Measurements from ENCODE around the gene ANTXR1. TPM values are rescaled to one million over a fixed set of nuclear protein-coding genes. Genes with fewer than 3 reads are reported as not detected.

ANTXR1 gene
- total and polyA plus RNA-seq, 2 of the 8 experiments (the other 6 are each of a cell fraction or from before 2014, with no cell fraction given): 15.8 to 44.3 TPM

GRCh38 chr2:69109255-69109654, 96.3 kb downstream of the ANTXR1 start:
- no peak overlapping the region for H4K8ac ChIP-seq (ENCODE audit: extremely low read depth, insufficient read depth, low read length)
- H3K9me3 ChIP-seq (ENCODE audit: insufficient read depth in 2 of 2, low read depth in 1 of 2, low read length in 1 of 2): no peaks in the 10 kb centered on the region
- no peak overlapping the region for H2BK20ac ChIP-seq (ENCODE audit: low read length)
- H4K91ac ChIP-seq (replicated peaks; ENCODE audit: insufficient read length, low read length): no peak overlapping the region
- H3K4me1 ChIP-seq (replicated peaks in 1 of 4; ENCODE audit: control insufficient read depth in 3 of 4, insufficient read depth in 4 of 4, low read length in 3 of 4): peaks cover 0 to 3% (median under 1%) of the 10 kb centered on the region in 4 experiments; a peak in 3 of 7 replicates
- H3K23me2 ChIP-seq (ENCODE audit: low read depth, low read length): no peaks in the 10 kb centered on the region
- no peak overlapping the region for H2AK5ac ChIP-seq (ENCODE audit: low read depth, low read length)
- no peak overlapping the region for H3K4ac ChIP-seq (replicated peaks; ENCODE audit: insufficient read length, low read depth, low read length)
- CTCF ChIA-PET (ENCODE audit: partially characterized antibody): no interaction called here
- no peak overlapping the region for H4K5ac ChIP-seq (ENCODE audit: insufficient read length, low read depth, low read length)
- H2BK5ac ChIP-seq (ENCODE audit: low read depth, low read length): no peak overlapping the region
- H3K23ac ChIP-seq (ENCODE audit: insufficient read length): no peak overlapping the region
- TF ChIP-seq POLR2A (IDR thresholded peaks at IDR 0.05; ENCODE audit: control extremely low read depth in 1 of 2, low read depth in 2 of 2, low read length in 2 of 2) (no peak), POU5F1 (IDR thresholded peaks at IDR 0.05; ENCODE audit: low read depth, low read length) (no peak)
- no peaks in the 10 kb centered on the region for H3K27me3 ChIP-seq (replicated peaks in 1 of 4; ENCODE audit: control insufficient read depth in 3 of 4, extremely low read depth in 1 of 4, insufficient read depth in 3 of 4, low read length in 3 of 4)
- H3K9ac ChIP-seq (replicated peaks in 1 of 4; ENCODE audit: extremely low read depth in 1 of 4, low read depth in 3 of 4, low read length in 3 of 4): no peak overlapping the region
- no peaks in the 10 kb centered on the region for H4K20me1 ChIP-seq (replicated peaks in 1 of 2; ENCODE audit: control insufficient read depth in 1 of 2, insufficient read depth in 2 of 2, low read length in 2 of 2)
- no peak overlapping the region for H2BK120ac ChIP-seq (replicated peaks; ENCODE audit: low read depth, low read length)
- no peak overlapping the region for H3K18ac ChIP-seq (ENCODE audit: extremely low read depth, low read length)
- H3K27ac ChIP-seq (ENCODE audit: low read depth, low read length): no peak overlapping the region
- no peaks in the 10 kb centered on the region for H3K79me1 ChIP-seq (ENCODE audit: low read depth, low read length)
- H3K79me2 ChIP-seq (ENCODE audit: control insufficient read depth in 1 of 2, insufficient read depth in 2 of 2, low read length in 2 of 2): no peaks in the 10 kb centered on the region
- H3K14ac ChIP-seq (ENCODE audit: insufficient read length): no peak overlapping the region
- no peak overlapping the region for H2BK15ac ChIP-seq (ENCODE audit: low read length)
- WGBS, 2 experiments (ENCODE audit: extremely low coverage in 1 of 2, insufficient coverage in 1 of 2, insufficient read length in 1 of 2, insufficient replicate concordance in 2 of 2, low coverage in 1 of 2, low lambda C conversion rate in 2 of 2, missing lambda C conversion rate in 1 of 2): 91% methylated on average over 4 of the region's 4 CpGs; no CpG with 5 or more reads in 1 of the 2 experiments
- FAIRE-seq: no peak
- no peak overlapping the region for H3K4me2 ChIP-seq (ENCODE audit: insufficient read depth in 1 of 2, low read depth in 2 of 2, low read length in 2 of 2)
- H3K4me3 ChIP-seq (ENCODE audit: extremely low read depth in 1 of 4, insufficient read depth in 2 of 4, low read depth in 3 of 4, low read length in 4 of 4): no peak overlapping the region
- no peak for DNase-seq (ENCODE audit: low read depth in 1 of 2, low spot score in 2 of 2)
- H2BK12ac ChIP-seq (ENCODE audit: low read depth, low read length): no peak overlapping the region
- POLR2A ChIA-PET (ENCODE audit: partially characterized antibody): no interaction called here
- H2AFZ ChIP-seq (ENCODE audit: low read length): no peak overlapping the region
- H3K56ac ChIP-seq (replicated peaks; ENCODE audit: insufficient read length, low read depth, low read length): no peak overlapping the region
- peaks cover 0 to 7% (median 2%) of the 10 kb centered on the region in 4 experiments; a peak in 1 of 8 replicates for H3K36me3 ChIP-seq (ENCODE audit: control insufficient read depth in 2 of 4, insufficient read depth in 4 of 4, low read length in 3 of 4)

All from H1 (cell line).